RWPE1 (cell line): Measurements from ENCODE around the gene HMGXB4.
"Not testable (repeated sequence)": the region's sequence is repeated elsewhere in the genome, so short reads cannot be mapped to it uniquely, and the experiment has no call there.

Experiments
- CTCF ChIA-PET: fragments of 350-600 bp; sonication (Branson Sonifier 250); formaldehyde crosslinking; extraction: SDS; loops from one replicate; lab custom pipeline; 2021; lab: Yijun Ruan, JAX
- POLR2A ChIA-PET: fragments of 400-600 bp; formaldehyde crosslinking; extraction: SDS; loops from one replicate; lab custom pipeline; 2020; ENCODE audit warnings: antibody characterized with exemption; ENCODE audit not compliant: low non-redundant PET; lab: Yijun Ruan, JAX
- DNase-seq: peaks from one replicate; pipeline ENCODE4 v3.0.0; 2012; ENCODE audit warnings: low spot score
- H3K27ac ChIP-seq: fragments of 450-650 bp; 2 replicates; pipeline ENCODE4 v1.5.1; 2017
- TF ChIP-seq, protein P1 (sequence below): fragments of 450-650 bp; conservative IDR thresholded peaks from 2 replicates; pipeline ENCODE4 v1.5.1; 2017; ENCODE audit warnings: low read depth, mild to moderate bottlenecking

HMGXB4 gene

GRCh38 chr22:35226958-35227647 is 30.2 kb upstream of the HMGXB4 start:
- no peak for DNase-seq
- CTCF ChIA-PET: interaction anchor here (0.6 kb wide), 1 partner anchor 56 kb away, joined by 3 read pairs; no protein-coding TSS in a partner anchor
- POLR2A ChIA-PET: no interaction called here
- TF ChIP-seq, protein P1, sequence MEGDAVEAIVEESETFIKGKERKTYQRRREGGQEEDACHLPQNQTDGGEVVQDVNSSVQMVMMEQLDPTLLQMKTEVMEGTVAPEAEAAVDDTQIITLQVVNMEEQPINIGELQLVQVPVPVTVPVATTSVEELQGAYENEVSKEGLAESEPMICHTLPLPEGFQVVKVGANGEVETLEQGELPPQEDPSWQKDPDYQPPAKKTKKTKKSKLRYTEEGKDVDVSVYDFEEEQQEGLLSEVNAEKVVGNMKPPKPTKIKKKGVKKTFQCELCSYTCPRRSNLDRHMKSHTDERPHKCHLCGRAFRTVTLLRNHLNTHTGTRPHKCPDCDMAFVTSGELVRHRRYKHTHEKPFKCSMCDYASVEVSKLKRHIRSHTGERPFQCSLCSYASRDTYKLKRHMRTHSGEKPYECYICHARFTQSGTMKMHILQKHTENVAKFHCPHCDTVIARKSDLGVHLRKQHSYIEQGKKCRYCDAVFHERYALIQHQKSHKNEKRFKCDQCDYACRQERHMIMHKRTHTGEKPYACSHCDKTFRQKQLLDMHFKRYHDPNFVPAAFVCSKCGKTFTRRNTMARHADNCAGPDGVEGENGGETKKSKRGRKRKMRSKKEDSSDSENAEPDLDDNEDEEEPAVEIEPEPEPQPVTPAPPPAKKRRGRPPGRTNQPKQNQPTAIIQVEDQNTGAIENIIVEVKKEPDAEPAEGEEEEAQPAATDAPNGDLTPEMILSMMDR: no peak
- no peak overlapping the region for H3K27ac ChIP-seq

- TF ChIP-seq, protein P1: no peak
- CTCF ChIA-PET: no interaction called here
- no peak for DNase-seq
- no peak overlapping the region for H3K27ac ChIP-seq
- POLR2A ChIA-PET: no interaction called here
These were observed 27.4 kb upstream of the HMGXB4 start for GRCh38 chr22:35229865-35230264.

- ChIA-PET POLR2A (no interaction called here), CTCF (interaction anchor here (0.6 to 1.4 kb wide), 3 partner anchors 12 to 1808 kb away, joined by 3 to 5 read pairs (median 4); no protein-coding TSS in a partner anchor)
- TF ChIP-seq, protein P1: no peak
- no peak overlapping the region for H3K27ac ChIP-seq
- DNase-seq: no peak
These were observed 26.9 kb upstream of the HMGXB4 start for GRCh38 chr22:35230417-35230816.

DNA sequence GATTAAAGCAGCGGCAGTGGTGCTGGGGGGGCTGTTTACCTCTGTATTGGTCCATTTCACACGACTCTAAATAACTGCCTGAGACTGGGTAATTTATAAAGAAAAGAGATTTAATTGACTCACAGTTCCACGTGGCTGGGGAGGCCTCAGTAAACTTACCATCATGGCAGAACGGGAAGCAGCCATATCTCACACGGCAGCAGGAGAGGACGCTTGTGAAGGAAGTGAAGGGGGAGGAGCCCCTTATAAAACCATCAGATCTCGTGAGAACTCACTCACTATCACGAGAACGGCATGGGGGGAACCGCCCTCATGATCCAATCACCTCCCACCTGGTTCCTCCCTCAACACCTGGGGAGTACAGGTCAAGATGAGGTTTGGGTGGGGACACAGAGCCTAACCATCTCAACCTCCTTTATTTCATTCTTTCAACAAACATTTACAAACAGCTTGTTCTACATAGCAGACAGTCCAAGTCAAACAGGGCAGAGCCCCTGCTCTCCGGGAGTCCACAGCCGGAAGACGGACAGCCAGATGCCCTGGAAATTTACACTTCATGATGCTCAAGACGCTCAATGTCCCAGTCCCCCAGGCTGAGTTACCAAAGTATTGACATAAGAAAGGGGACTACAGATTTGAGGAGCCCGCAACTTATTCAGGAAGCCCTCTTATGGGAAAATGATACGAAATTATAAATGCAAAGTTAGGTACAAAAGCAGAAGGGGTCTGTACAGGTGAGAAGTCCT is 26.3 kb upstream of the HMGXB4 start:
- ChIA-PET CTCF (interaction anchor here (0.6 to 1.4 kb wide), 8 partner anchors 9 to 1809 kb away, joined by 3 to 7 read pairs (median 4); no protein-coding TSS in a partner anchor), POLR2A (no interaction called here)
- no peak for DNase-seq
- H3K27ac ChIP-seq: no peak overlapping the region
- TF ChIP-seq, protein P1: no peak

- no peak overlapping the region for H3K27ac ChIP-seq
- DNase-seq: peak; percentile 60
- TF ChIP-seq, protein P1: peak; percentile 89
- ChIA-PET POLR2A (no interaction called here), CTCF (interaction anchor here (0.5 to 1.4 kb wide), 8 partner anchors 8 to 117 kb away, joined by 3 to 7 read pairs (median 4); no protein-coding TSS in a partner anchor)
These were observed 25.7 kb upstream of the HMGXB4 start for GRCh38 chr22:35231585-35232084.

DNA sequence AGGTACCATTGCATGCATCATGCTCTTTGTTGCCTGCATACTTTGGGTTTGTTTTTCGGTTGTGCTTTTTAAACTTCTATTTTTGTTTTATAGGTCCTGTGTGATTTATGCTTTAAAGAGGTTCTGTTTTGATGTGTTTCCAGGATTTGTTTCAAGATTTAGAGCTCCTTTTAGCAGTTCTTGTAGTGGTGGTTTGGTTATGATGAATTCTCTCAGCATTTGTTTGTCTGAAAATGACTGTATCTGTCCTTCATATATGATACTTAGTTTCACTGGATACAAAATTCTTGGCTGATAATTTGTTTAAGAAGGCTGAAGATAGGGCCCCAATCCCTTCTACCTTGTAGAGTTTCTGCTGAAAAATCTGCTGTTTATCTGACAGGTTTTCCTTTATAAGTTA is 18.5 kb upstream of the HMGXB4 start:
- POLR2A ChIA-PET, CTCF ChIA-PET, H3K27ac ChIP-seq, DNase-seq: not testable (repeated sequence)

GRCh38 chr22:35244507-35244906 is 12.8 kb upstream of the HMGXB4 start:
- H3K27ac ChIP-seq, POLR2A ChIA-PET, DNase-seq, CTCF ChIA-PET: not testable (repeated sequence)
